ENCODE measurements around the gene SPEM1.

DNA sequence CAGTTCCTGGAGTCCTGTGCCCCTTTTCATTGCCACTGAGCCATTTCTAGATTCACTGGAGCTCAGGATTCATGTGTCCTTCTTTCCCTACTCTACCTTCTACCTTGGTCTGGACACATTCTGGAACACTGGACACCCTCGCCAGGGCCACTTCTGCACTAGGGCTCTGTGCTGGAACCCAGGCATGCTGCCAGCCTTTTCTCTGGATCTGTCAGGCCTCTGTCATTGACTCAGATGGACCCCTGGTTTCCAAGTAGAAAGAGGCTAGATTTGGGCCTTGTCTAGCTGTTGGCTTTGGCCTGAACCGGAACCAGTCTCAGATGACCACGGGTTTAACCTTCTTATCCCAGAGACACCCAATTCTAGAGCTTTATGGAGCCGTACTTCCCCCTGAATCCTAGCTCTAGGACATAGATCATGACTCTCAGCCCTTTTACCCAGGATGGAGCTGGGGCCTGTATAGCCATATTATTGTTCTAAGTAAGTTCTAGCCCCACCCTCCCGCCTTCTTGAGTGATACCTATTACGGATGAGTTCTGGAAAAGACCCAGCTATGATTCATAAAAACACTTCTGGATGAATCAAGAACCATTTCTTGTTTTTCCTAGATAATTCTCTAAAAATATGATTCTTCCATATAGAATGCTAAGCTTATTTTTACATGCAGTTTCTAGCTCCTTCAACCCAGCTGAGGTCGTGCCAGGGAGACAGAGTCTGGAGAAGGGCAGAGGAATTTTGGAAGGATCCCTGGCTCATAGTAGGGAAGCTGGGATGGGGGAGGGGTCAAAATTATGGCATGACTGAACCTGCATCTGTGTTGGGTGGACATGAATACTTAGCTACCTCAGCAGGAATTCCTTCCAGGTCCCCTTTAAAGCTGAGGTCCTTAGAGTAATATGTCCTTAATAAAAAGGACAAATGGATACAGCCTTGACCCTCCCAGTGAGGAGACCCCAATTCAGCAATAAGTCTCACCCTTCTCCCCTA, 23.7 kb downstream of the SPEM1 start:
- TF ChIP-seq CTCF (IDR thresholded peaks at IDR 0.05) = no peak
- no peak for TF ChIP-seq POLR2A (IDR thresholded peaks at IDR 0.05)
- no peak for TF ChIP-seq EP300 (IDR thresholded peaks at IDR 0.05)

Data from tibial nerve (tissue), 4 donors.